B cell (primary cell): Measurements from ENCODE around the gene LHX6.

ENCODE experiments used
- EZH2 ChIP-seq: IDR thresholded peaks from 2 replicates; pipeline ENCODE4 v1.6.1; 2012; ENCODE audit warnings: borderline replicate concordance, low read depth, mild to moderate bottlenecking, moderate library complexity, low read length; ENCODE audit not compliant: insufficient read depth, poor library complexity, severe bottlenecking
- TF ChIP-seq, protein P1 (sequence below): fragments of 200-600 bp; IDR thresholded peaks from one replicate; pipeline ENCODE4 v1.8.0; 2022; ENCODE audit warnings: antibody characterized with exemption, mild to moderate bottlenecking

DNA sequence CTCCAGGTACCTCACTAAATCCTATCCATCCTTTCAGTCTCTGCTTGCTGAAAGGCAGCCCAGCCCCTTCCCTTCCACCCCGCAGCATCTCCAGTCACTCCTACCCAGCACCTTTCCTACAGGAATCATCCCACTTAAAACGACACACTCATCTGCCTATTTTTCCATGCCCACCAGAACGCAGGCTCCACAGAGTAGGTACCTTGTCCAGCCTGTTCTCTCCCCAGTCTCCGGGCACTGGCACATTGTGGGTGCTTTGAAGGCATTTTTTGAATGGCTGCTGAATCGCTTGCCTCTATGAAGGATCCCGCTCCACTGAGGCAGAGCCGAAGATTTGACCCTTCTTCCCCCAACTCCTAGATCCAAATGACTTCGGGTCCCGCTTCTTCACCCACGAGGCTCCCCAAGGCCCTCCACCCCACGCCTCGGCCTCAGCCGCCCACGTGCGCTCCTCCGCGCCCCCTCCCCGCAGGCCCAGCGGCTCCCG, 15.6 kb downstream of the LHX6 start:
- TF ChIP-seq, protein P1, sequence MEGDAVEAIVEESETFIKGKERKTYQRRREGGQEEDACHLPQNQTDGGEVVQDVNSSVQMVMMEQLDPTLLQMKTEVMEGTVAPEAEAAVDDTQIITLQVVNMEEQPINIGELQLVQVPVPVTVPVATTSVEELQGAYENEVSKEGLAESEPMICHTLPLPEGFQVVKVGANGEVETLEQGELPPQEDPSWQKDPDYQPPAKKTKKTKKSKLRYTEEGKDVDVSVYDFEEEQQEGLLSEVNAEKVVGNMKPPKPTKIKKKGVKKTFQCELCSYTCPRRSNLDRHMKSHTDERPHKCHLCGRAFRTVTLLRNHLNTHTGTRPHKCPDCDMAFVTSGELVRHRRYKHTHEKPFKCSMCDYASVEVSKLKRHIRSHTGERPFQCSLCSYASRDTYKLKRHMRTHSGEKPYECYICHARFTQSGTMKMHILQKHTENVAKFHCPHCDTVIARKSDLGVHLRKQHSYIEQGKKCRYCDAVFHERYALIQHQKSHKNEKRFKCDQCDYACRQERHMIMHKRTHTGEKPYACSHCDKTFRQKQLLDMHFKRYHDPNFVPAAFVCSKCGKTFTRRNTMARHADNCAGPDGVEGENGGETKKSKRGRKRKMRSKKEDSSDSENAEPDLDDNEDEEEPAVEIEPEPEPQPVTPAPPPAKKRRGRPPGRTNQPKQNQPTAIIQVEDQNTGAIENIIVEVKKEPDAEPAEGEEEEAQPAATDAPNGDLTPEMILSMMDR = no peak
- TF ChIP-seq EZH2 = no peak
